Stimulated activated naive CD8-positive, alpha-beta T cell treated with anti-CD3 and anti-CD28 coated beads, Interleukin-15, Interleukin-2, amounts not matched to agents 100 ng/mL and 50 ng/mL, for 24 hours (primary cell): ENCODE results near the gene RRAS.
A peak's percentile ranks its signal among the peaks of the same experiment; 100 is the strongest.

Source experiments
- H3K27ac Mint-ChIP-seq: one replicate; pipeline ENCODE4 v1.8.0; 2021; ENCODE audit warnings: mild to moderate bottlenecking, mixed read lengths
- H3K27me3 Mint-ChIP-seq: one replicate; pipeline ENCODE4 v1.8.0; 2021; ENCODE audit warnings: mixed read lengths
- H3K36me3 Mint-ChIP-seq: one replicate; pipeline ENCODE4 v1.8.0; 2021; ENCODE audit warnings: low read depth, mixed read lengths
- H3K4me1 Mint-ChIP-seq: one replicate; pipeline ENCODE4 v1.8.0; 2021; ENCODE audit warnings: low read depth, mixed read lengths
- H3K4me3 Mint-ChIP-seq: one replicate; pipeline ENCODE4 v1.8.0; 2021; ENCODE audit warnings: mild to moderate bottlenecking, mixed read lengths
- H3K9me3 Mint-ChIP-seq: one replicate; pipeline ENCODE4 v1.8.0; 2021; ENCODE audit warnings: mixed read lengths

Gene RRAS

GRCh38 chr19:49602806-49603205 lies 37.1 kb downstream of the RRAS start:
- Mint-ChIP-seq H3K36me3 (peaks cover 21% of the 10 kb centered on the region), H3K9me3 (no peaks in the 10 kb centered on the region), H3K4me1 (peaks cover 6% of the 10 kb centered on the region), H3K27me3 (no peaks in the 10 kb centered on the region), H3K27ac (no peak overlapping the region), H3K4me3 (no peak overlapping the region)

- no peak overlapping the region for H3K27ac Mint-ChIP-seq
- no peaks in the 10 kb centered on the region for H3K27me3 Mint-ChIP-seq
- H3K4me1 Mint-ChIP-seq, result peaks cover 6% of the 10 kb centered on the region
- H3K36me3 Mint-ChIP-seq, result peaks cover 21% of the 10 kb centered on the region
- no peak overlapping the region for H3K4me3 Mint-ChIP-seq
- H3K9me3 Mint-ChIP-seq, result no peaks in the 10 kb centered on the region
These were observed 38.4 kb downstream of the RRAS start for GRCh38 chr19:49601482-49602038.

- Mint-ChIP-seq H3K4me1 (peaks cover 3% of the 10 kb centered on the region), H3K27me3 (no peaks in the 10 kb centered on the region), H3K36me3 (peaks cover 21% of the 10 kb centered on the region), H3K9me3 (no peaks in the 10 kb centered on the region), H3K27ac (peak overlapping the region; percentile 65), H3K4me3 (no peak overlapping the region)
These were observed 40.3 kb downstream of the RRAS start for GRCh38 chr19:49599378-49600295.

- H3K27me3 Mint-ChIP-seq, result no peaks in the 10 kb centered on the region
- H3K4me1 Mint-ChIP-seq, result peaks cover 18% of the 10 kb centered on the region
- no peak overlapping the region for H3K4me3 Mint-ChIP-seq
- no peak overlapping the region for H3K27ac Mint-ChIP-seq
- H3K36me3 Mint-ChIP-seq, result peaks cover 27% of the 10 kb centered on the region
- H3K9me3 Mint-ChIP-seq, result no peaks in the 10 kb centered on the region
These were observed 42.3 kb downstream of the RRAS start for GRCh38 chr19:49597703-49597974.

- Mint-ChIP-seq H3K9me3 (no peaks in the 10 kb centered on the region), H3K4me3 (no peak overlapping the region), H3K4me1 (peaks cover 18% of the 10 kb centered on the region), H3K36me3 (peaks cover 27% of the 10 kb centered on the region), H3K27ac (no peak overlapping the region), H3K27me3 (no peaks in the 10 kb centered on the region)
These were observed 42.8 kb downstream of the RRAS start for GRCh38 chr19:49596954-49597702.

GRCh38 chr19:49596407-49596806 lies 43.5 kb downstream of the RRAS start:
- Mint-ChIP-seq H3K4me1 (peaks cover 18% of the 10 kb centered on the region), H3K36me3 (peaks cover 27% of the 10 kb centered on the region), H3K27ac (no peak overlapping the region), H3K27me3 (no peaks in the 10 kb centered on the region), H3K9me3 (no peaks in the 10 kb centered on the region), H3K4me3 (no peak overlapping the region)

- Mint-ChIP-seq H3K4me1 (peaks cover 15% of the 10 kb centered on the region), H3K4me3 (no peak overlapping the region), H3K9me3 (no peaks in the 10 kb centered on the region), H3K27ac (no peak overlapping the region), H3K27me3 (no peaks in the 10 kb centered on the region), H3K36me3 (peaks cover 24% of the 10 kb centered on the region)
These were observed 44.0 kb downstream of the RRAS start for GRCh38 chr19:49595819-49596404.

GRCh38 chr19:49594993-49595818 lies 44.7 kb downstream of the RRAS start:
- H3K36me3 Mint-ChIP-seq, result peaks cover 20% of the 10 kb centered on the region
- H3K4me3 Mint-ChIP-seq, result no peak overlapping the region
- H3K4me1 Mint-ChIP-seq, result peaks cover 17% of the 10 kb centered on the region
- H3K27ac Mint-ChIP-seq, result no peak overlapping the region
- no peaks in the 10 kb centered on the region for H3K27me3 Mint-ChIP-seq
- H3K9me3 Mint-ChIP-seq, result no peaks in the 10 kb centered on the region

- H3K36me3 Mint-ChIP-seq, result peaks cover 15% of the 10 kb centered on the region
- H3K9me3 Mint-ChIP-seq, result no peaks in the 10 kb centered on the region
- peak overlapping the region; percentile 92 for H3K27ac Mint-ChIP-seq
- no peaks in the 10 kb centered on the region for H3K27me3 Mint-ChIP-seq
- peaks cover 24% of the 10 kb centered on the region for H3K4me1 Mint-ChIP-seq
- H3K4me3 Mint-ChIP-seq, result peak overlapping the region; percentile 94
These were observed 45.6 kb downstream of the RRAS start for GRCh38 chr19:49594157-49594992.

- H3K9me3 Mint-ChIP-seq, result no peaks in the 10 kb centered on the region
- no peaks in the 10 kb centered on the region for H3K27me3 Mint-ChIP-seq
- peak overlapping the region; percentile 92 for H3K27ac Mint-ChIP-seq
- H3K36me3 Mint-ChIP-seq, result peaks cover 11% of the 10 kb centered on the region
- H3K4me1 Mint-ChIP-seq, result peaks cover 30% of the 10 kb centered on the region
- H3K4me3 Mint-ChIP-seq, result peak overlapping the region; percentile 94
These were observed 46.5 kb downstream of the RRAS start for GRCh38 chr19:49593233-49594113.

GRCh38 chr19:49592486-49593232 lies 47.3 kb downstream of the RRAS start:
- Mint-ChIP-seq H3K4me1 (peaks cover 34% of the 10 kb centered on the region), H3K27me3 (no peaks in the 10 kb centered on the region), H3K36me3 (peaks cover 11% of the 10 kb centered on the region), H3K4me3 (peak overlapping the region; percentile 94), H3K27ac (peak overlapping the region; percentile 92), H3K9me3 (no peaks in the 10 kb centered on the region)

- peak overlapping the region; percentile 91 for H3K27ac Mint-ChIP-seq
- no peaks in the 10 kb centered on the region for H3K27me3 Mint-ChIP-seq
- no peaks in the 10 kb centered on the region for H3K9me3 Mint-ChIP-seq
- peaks cover 34% of the 10 kb centered on the region for H3K4me1 Mint-ChIP-seq
- peak overlapping the region; percentile 94 for H3K4me3 Mint-ChIP-seq
- peaks cover 11% of the 10 kb centered on the region for H3K36me3 Mint-ChIP-seq
These were observed 48.0 kb downstream of the RRAS start for GRCh38 chr19:49591731-49592485.
